HEK293T (cell line): Measurements from ENCODE around the gene ITGA1.

ENCODE experiments used
- ARNT ChIP-seq: fragments of 450-650 bp; IDR thresholded peaks from 2 replicates; pipeline ENCODE4 v1.6.1; 2017; ENCODE audit warnings: mild to moderate bottlenecking
- BHLHE40 ChIP-seq: fragments of 450-650 bp; IDR thresholded peaks from 2 replicates; pipeline ENCODE4 v1.6.1; 2016; ENCODE audit warnings: mild to moderate bottlenecking, moderate library complexity, borderline replicate concordance
- CTBP1 ChIP-seq: fragments of 450-650 bp; IDR thresholded peaks from 2 replicates; pipeline ENCODE4 v1.6.1; 2016; ENCODE audit warnings: borderline replicate concordance
- ELF4 ChIP-seq: fragments of 450-650 bp; IDR thresholded peaks from 2 replicates; pipeline ENCODE4 v1.6.1; 2017; ENCODE audit warnings: antibody characterized with exemption
- FOXA1 ChIP-seq: fragments of 450-650 bp; IDR thresholded peaks from 2 replicates; pipeline ENCODE4 v1.6.1; 2016; ENCODE audit warnings: mild to moderate bottlenecking
- FOXM1 ChIP-seq: fragments of 450-650 bp; IDR thresholded peaks from 2 replicates; pipeline ENCODE4 v1.6.1; 2017; ENCODE audit warnings: mild to moderate bottlenecking, borderline replicate concordance
- NFRKB ChIP-seq: fragments of 450-650 bp; IDR thresholded peaks from 2 replicates; pipeline ENCODE4 v1.6.1; 2016; ENCODE audit warnings: mild to moderate bottlenecking, moderate library complexity
- SP1 ChIP-seq: fragments of 450-650 bp; IDR thresholded peaks from 2 replicates; pipeline ENCODE4 v1.6.1; 2017
- SUZ12 ChIP-seq: fragments of 450-650 bp; IDR thresholded peaks from 2 replicates; pipeline ENCODE4 v1.6.1; 2016; ENCODE audit warnings: mild to moderate bottlenecking
- ZNF384 ChIP-seq: fragments of 450-650 bp; IDR thresholded peaks from 2 replicates; pipeline ENCODE4 v1.6.1; 2016

GRCh38 chr5:52837591-52838001 is 49.9 kb downstream of the ITGA1 start:
- TF ChIP-seq CTBP1 (no peak), FOXM1 (no peak), FOXA1 (no peak), ELF4 (no peak), SP1 (no peak), SUZ12 (no peak), BHLHE40 (no peak), ARNT (no peak), NFRKB (no peak), ZNF384 (no peak)
